Measurements from ENCODE around the gene RGS6. TPM values are rescaled to one million over a fixed set of nuclear protein-coding genes. Genes with fewer than 3 reads are reported as not detected.

RGS6 gene
- total RNA-seq, 2 experiments from 2014 or later = not detected

GRCh38 chr14:72590577-72590976, 658.3 kb downstream of the RGS6 start:
- Mint-ChIP-seq H3K27me3 (no peaks in the 10 kb centered on the region), H3K9me3 (no peaks in the 10 kb centered on the region), H3K4me1 (ENCODE audit: low read depth) (peaks cover 46% of the 10 kb centered on the region), H3K36me3 (ENCODE audit: low read depth) (no peaks in the 10 kb centered on the region), H3K27ac (no peak overlapping the region), H3K4me3 (peak overlapping the region; percentile 11)
- peak in 4 of 14 experiments; percentile 21 to 70 (median 42) for DNase-seq
- intact Hi-C loops (cut with DNase I, micrococcal nuclease) = no loop called here
- POLR2A ChIA-PET = no interaction called here
- Histone ChIP-seq H3K27me3 (ENCODE audit: control insufficient read depth in 1 of 2, insufficient read depth in 2 of 2, low read length in 2 of 2) (peaks cover 0 to 5% of the 10 kb centered on the region in 2 experiments), H3K27ac (ENCODE audit: low read depth in 1 of 2, low read length in 2 of 2) (no peak overlapping the region), H3K4me1 (ENCODE audit: insufficient read depth, low read length) (peaks cover 33% of the 10 kb centered on the region), H3K9me3 (ENCODE audit: control insufficient read depth in 1 of 2, insufficient read depth in 1 of 2, low read length in 2 of 2) (peaks cover 0 to 4% of the 10 kb centered on the region in 2 experiments), H3K4me3 (ENCODE audit: low read length) (no peak overlapping the region), H3K36me3 (ENCODE audit: insufficient read depth, low read length) (no peaks in the 10 kb centered on the region)
- TF ChIP-seq CTCF (IDR thresholded peaks at IDR 0.05) = no peak
- peak; percentile 29 for ATAC-seq (ENCODE audit: poor library complexity)
- CTCF ChIA-PET = no interaction called here

- H3K27ac ChIP-seq (ENCODE audit: low read depth in 1 of 2, low read length in 2 of 2) = no peak overlapping the region
- no peak overlapping the region for H3K4me3 ChIP-seq (ENCODE audit: low read length)
- no peak overlapping the region for H3K4me3 Mint-ChIP-seq
- H3K4me1 Mint-ChIP-seq (ENCODE audit: low read depth) = peaks cover 54% of the 10 kb centered on the region
- no peaks in the 10 kb centered on the region for H3K36me3 Mint-ChIP-seq (ENCODE audit: low read depth)
- ChIA-PET POLR2A (no interaction called here), CTCF (no interaction called here)
- ATAC-seq (ENCODE audit: poor library complexity) (no peak), DNase-seq (no peak)
- no peak overlapping the region for H3K27ac Mint-ChIP-seq
- peaks cover 0 to 4% of the 10 kb centered on the region in 2 experiments for H3K9me3 ChIP-seq (ENCODE audit: control insufficient read depth in 1 of 2, insufficient read depth in 1 of 2, low read length in 2 of 2)
- intact Hi-C loops (cut with DNase I, micrococcal nuclease) = no loop called here
- H3K4me1 ChIP-seq (ENCODE audit: insufficient read depth, low read length) = peaks cover 35% of the 10 kb centered on the region
- no peaks in the 10 kb centered on the region for H3K9me3 Mint-ChIP-seq
- TF ChIP-seq CTCF (IDR thresholded peaks at IDR 0.05) = no peak
- no peaks in the 10 kb centered on the region for H3K27me3 Mint-ChIP-seq
- H3K36me3 ChIP-seq (ENCODE audit: insufficient read depth, low read length) = no peaks in the 10 kb centered on the region
- H3K27me3 ChIP-seq (ENCODE audit: control insufficient read depth in 1 of 2, insufficient read depth in 2 of 2, low read length in 2 of 2) = peaks cover 0 to 5% of the 10 kb centered on the region in 2 experiments
These were observed 659.2 kb downstream of the RGS6 start for GRCh38 chr14:72591391-72591790.

GRCh38 chr14:72594099-72594901, 662.1 kb downstream of the RGS6 start:
- Mint-ChIP-seq H3K27ac (peak overlapping the region; percentile 8), H3K36me3 (ENCODE audit: low read depth) (no peaks in the 10 kb centered on the region), H3K4me1 (ENCODE audit: low read depth) (peaks cover 54% of the 10 kb centered on the region), H3K9me3 (no peaks in the 10 kb centered on the region), H3K4me3 (peak overlapping the region; percentile 40), H3K27me3 (no peaks in the 10 kb centered on the region)
- ChIA-PET CTCF (no interaction called here), POLR2A (interaction anchor here (1.0 to 1.2 kb wide), 2 partner anchors 67 to 76 kb away, joined by 5 to 6 read pairs; no protein-coding TSS in a partner anchor)
- H3K27ac ChIP-seq (ENCODE audit: low read depth in 1 of 2, low read length in 2 of 2) = peak overlapping the region in 1 of 2 donors; percentile 5
- H3K27me3 ChIP-seq (ENCODE audit: control insufficient read depth in 1 of 2, insufficient read depth in 2 of 2, low read length in 2 of 2) = peaks cover 0 to 5% of the 10 kb centered on the region in 2 experiments
- H3K4me3 ChIP-seq (ENCODE audit: low read length) = no peak overlapping the region
- peaks cover 35% of the 10 kb centered on the region for H3K4me1 ChIP-seq (ENCODE audit: insufficient read depth, low read length)
- no peaks in the 10 kb centered on the region for H3K36me3 ChIP-seq (ENCODE audit: insufficient read depth, low read length)
- intact Hi-C loops (cut with DNase I, micrococcal nuclease) = no loop called here
- peak; percentile 80 for ATAC-seq (ENCODE audit: poor library complexity)
- no peaks in the 10 kb centered on the region for H3K9me3 ChIP-seq (ENCODE audit: control insufficient read depth in 1 of 2, insufficient read depth in 1 of 2, low read length in 2 of 2)
- no peak for TF ChIP-seq CTCF (IDR thresholded peaks at IDR 0.05)
- peak in 6 of 14 experiments; percentile 12 to 81 (median 42) for DNase-seq

Measured in CD4-positive, alpha-beta T cell (primary cell).